HG03045 (cell line): ENCODE measurements around the gene ROR2.
"Not testable (repeated sequence)": the region's sequence is repeated elsewhere in the genome, so short reads cannot be mapped to it uniquely, and the experiment has no call there.

ENCODE experiments used
- ATAC-seq: cut with Tn5 transposase; IDR thresholded peaks from one replicate; pipeline ENCODE4 v1.9.1; 2021; ENCODE audit warnings: mild to moderate bottlenecking, moderate library complexity; ENCODE audit not compliant: unreplicated experiment

Gene ROR2

DNA sequence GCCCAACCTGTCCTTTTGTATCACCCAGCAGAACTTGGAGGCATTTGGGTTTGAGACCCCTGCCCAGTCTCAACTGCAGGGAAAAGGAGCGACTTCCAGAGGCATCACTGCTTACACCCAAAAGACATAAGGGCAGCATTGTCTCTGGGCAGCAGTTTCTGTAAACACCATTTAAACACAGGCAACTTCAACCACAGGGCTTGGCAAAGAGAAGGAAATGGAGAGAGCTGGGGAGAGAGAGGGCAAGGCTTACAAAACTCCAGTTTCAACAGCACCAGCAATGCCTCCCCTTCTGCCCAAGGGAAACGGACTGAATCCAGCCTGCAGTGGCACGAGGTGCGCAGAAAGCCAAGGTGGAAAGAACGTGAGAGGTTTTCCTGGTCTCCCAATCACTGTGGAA is 147.6 kb downstream of the ROR2 start:
- no peak for ATAC-seq

DNA sequence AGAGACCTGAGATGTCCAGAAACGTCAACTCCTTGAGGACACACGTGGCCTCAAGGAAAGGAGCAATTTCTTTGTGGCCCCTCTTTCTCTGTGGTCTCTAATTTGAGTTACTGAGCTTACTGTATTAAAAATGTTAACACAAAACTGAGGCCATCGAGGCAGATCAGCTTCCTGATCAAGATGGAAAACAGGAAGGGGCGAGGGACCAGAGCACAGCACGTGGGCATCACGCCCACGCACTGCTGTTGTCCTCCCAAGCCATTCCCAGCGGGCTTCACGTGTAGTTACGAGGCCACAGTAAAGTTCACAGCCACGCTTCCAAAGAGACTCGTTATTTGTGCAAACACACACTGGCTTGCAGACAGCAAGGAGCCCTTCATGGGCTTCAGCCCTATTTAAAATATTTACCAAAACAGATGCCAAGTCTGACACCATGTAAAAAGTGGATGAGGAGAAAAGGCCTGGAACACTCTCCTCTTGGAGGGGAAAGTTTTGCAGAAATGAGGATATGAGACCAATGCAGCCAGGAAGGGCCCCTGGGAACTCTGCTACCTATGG is 149.5 kb downstream of the ROR2 start:
- no peak for ATAC-seq

DNA sequence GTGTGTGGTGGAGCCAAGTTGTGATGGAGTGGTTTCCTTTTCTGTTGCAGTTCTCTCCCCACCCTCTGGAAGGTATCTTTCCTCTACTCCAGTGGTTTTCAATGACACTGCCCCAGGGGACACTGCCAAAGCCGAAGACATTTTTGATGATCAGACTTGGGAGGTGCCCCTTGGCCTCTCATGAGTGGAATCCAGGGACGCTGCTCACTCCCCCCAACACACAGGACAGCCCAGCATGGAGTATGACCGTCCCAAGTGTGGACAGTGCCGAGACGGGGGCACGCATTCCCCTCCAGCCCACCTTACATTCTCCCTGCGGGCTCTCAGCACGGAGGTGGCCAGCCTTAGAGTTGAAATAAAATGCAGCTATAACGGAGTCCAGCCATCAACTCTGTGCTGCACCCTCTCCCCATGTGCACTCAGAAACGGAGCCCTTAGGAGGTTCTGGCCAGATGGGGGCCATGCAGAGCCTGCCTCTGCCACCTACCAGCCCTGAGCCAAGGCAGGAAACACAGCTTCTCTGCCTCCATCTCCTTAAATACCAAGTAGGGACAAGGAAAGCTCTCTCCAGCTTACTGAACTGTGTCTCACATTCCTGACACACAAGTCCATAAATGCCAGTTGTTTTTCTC is 150.8 kb downstream of the ROR2 start:
- no peak for ATAC-seq

DNA sequence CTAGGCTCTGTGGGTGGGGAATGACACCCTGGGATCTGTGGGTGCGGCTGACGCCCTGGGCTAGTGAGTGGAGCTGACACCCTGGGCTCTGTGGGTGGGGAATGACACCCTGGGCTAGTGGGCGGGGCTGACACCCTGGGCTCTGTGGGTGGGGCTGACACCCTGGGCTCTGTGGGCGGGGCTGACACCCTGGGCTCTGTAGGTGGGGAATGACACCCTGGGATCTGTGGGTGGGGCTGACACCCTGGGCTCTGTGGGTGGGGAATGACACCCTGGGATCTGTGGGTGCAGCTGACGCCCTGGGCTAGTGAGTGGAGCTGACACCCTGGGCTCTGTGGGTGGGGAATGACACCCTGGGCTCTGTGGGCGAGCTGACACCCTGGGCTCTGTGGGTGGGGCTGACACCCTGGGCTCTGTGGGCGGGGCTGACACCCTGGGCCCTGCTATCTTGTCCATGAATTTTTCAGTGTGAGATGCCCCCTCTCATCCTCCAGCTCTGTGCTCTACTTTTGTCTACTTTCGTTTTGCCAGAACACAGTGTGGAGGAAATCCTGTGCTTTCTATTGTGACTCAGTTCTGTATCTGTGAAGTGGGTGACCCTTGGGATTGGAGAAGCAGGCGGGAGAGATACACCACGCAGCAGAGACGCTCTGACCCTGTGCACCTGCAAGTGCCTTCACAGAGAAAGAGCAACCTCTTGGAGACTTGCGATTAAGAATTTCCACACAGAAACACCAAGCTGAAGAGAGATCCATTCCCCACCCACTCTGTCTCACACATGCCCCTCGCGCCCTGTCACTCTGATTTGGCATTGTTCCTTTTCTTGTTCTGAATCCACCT is 151.5 kb downstream of the ROR2 start:
- ATAC-seq, result not testable (repeated sequence)

DNA sequence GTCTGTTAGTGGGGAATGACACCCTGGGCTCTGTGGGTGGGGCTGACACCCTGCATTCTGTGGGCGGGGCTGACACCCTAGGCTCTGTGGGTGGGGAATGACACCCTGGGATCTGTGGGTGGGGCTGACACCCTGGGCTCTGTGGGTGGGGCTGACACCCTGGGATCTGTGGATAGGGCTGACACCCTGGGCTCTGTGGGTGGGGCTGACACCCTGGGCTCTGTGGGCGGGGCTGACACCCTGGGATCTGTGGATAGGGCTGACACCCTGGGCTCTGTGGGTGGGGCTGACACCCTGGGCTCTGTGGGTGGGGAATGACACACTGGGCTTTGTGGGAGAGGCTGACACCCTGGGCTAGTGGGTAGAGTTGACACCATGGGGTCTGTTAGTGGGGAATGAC is 152.5 kb downstream of the ROR2 start:
- not testable (repeated sequence) for ATAC-seq

DNA sequence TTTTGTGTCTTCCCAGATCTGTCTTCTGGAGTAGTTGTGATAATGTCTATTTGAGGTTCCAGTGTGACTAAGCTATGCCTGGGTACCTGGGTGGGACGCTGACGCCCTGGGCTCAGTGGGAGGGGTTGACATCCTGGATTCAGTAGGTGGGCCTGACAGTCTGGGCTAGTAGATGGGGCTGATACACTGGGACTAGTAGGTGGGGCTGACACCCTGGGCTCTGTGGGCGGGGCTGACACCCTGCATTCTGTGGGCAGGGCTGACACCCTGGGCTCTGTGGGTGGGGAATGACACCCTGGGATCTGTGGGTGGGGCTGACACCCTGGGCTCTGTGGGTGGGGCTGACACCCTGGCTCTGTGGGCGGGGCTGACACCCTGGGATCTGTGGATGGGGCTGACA is 153.5 kb downstream of the ROR2 start:
- not testable (repeated sequence) for ATAC-seq

DNA sequence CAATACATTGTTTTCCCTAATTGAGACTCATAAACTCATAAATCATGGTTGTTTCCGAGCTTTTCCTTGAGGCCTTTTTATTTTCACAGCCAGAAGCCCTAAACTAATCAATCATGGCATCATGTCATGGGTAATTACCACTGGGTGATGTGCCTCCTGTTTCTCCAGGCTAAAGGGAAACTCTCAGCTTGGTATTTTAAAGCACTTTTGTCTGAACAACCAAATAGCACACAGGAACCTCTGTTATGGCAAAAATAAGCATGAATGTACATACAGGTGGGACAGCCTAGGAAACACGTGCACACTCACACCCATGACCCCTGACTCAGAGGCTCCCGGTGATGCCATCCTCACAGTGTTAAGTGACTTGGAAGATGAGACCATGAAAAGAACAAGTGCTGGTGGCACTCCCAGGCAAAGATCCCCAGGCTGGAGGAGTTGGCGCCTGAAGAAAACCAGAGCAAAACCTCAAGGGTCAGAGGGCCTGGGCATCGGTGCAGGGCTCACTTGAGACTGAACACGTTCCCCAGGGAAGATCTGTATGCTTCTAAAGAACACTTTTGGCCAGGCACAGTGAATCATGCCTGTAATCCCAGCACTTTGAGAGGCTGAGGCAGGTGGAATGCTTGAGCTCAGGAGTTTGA is 154.3 kb downstream of the ROR2 start:
- ATAC-seq, result no peak

DNA sequence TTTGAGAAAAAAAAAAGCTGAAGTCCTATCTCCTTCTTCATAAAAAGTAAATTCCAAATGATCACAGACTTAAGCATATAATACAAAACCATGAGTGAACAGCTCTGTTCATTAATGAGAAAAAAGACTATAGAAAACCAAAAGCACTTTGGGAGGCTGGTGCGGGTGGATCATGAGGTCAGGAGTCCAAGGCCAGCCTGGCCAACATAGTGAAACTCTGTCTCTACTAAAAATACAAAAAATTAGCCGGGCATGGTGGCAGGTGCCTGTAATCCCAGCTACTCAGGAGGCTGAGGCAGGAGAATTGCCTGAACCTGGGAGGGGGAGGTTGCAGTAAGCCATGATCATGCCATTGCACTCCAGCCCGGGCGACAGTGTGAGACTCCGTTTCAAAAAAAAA is 156.7 kb downstream of the ROR2 start:
- not testable (repeated sequence) for ATAC-seq

DNA sequence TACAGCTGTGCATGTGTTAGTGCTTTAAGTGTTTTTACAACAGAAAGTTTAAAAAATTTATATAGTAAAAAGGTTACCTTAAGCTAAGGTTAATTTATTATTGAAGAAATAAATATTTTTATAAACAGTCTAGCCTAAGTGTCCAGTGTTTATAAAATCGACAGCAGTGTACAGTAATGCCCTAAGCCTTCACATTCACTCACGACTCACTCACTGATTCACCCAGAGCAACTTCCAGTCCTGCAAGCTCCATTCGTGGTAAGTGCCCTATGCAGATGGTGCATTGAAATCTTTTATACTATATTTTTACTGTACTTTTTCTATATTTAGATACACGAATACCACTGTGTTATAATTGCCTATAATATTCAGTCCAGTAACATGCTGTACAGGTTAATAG is 159.1 kb downstream of the ROR2 start:
- ATAC-seq, result no peak

DNA sequence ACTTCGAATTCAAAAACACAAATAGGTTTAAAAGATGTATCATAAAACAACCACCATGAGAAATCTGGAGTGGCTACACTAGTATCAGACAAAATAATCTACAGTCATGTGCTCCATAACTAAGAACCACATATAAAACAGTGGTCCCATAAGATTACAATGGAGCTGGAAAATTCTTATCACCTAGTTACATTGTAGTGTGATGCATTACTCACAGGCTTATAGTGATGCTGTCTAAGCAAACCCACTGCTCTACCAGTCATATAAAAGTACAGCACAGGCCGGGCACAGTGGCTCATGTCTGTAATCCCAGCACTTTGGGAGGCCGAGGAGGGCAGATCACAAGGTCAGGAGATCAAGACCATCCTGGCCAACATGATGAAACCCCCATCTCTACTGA is 160.1 kb downstream of the ROR2 start:
- ATAC-seq, result no peak

DNA sequence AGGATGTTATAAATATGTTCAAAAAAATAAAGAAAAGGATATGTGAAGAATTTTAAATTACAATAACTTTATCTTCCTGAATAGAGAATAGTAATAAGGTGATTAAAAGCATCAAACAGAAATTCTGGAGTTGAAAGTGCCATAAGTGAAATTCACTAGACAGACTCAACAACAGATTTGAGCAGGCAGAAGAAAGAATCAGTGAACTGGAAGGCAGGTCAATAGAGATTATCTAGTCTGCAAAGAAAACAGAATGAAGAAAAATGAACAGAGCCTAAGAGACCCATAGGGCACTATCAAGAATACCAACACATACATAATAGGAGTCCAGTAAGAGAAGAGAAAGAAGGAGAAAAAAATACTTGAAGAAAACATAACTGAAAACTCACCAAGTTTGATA is 162.1 kb downstream of the ROR2 start:
- no peak for ATAC-seq

DNA sequence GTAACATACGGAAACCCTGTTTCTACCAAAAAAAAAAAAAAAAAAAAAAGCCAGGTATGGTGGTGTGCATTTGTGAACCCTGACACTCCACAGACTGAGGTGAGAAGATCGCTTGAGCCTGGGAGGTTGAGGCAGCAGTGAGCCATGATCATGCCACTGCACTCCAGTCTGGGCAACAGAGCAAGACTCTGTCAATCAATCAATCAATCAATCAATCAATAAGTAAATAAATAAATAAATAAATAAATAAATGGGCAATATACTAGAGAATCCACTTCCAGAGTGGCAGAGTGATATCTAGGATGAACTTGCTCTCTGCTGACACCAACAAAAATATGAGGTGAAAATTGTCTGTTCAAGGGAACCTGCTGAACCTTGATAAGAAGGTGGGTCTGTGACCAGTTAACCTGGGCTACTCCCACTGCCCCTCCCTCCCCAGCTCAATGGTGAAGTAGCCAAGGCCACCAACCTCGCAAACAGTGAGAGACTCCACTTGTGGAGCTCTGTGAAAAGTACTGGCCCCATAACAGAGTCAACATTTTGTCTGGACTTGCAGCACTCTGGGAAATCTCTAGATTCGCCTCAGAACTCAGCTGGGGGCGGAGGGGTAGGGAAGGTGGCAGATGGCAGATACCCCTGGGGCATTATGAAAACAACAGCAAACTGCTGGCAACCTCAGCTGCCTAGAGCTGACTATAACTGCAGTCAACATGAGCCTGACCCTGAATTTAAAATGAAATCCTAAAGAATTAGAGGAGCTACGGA is 163.7 kb downstream of the ROR2 start:
- no peak for ATAC-seq

DNA sequence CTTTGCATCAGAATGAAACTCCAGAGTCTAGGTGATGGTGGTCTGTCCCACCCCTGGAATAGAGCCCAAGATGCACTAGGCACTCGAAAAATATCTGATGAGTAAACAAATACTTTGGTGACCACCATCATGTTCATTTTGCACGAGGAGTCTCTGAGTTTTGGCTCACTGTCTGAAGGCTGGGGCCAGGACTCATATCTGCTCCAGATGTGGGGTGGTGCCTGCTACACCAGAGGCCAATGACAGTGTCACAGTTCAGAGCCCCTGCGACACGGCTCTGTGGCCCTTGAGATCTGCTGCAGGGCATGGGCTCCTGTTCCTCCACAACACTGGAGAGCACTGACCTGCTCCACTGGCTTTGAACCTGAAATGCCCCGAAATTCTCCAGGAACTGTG is 164.6 kb downstream of the ROR2 start:
- no peak for ATAC-seq

DNA sequence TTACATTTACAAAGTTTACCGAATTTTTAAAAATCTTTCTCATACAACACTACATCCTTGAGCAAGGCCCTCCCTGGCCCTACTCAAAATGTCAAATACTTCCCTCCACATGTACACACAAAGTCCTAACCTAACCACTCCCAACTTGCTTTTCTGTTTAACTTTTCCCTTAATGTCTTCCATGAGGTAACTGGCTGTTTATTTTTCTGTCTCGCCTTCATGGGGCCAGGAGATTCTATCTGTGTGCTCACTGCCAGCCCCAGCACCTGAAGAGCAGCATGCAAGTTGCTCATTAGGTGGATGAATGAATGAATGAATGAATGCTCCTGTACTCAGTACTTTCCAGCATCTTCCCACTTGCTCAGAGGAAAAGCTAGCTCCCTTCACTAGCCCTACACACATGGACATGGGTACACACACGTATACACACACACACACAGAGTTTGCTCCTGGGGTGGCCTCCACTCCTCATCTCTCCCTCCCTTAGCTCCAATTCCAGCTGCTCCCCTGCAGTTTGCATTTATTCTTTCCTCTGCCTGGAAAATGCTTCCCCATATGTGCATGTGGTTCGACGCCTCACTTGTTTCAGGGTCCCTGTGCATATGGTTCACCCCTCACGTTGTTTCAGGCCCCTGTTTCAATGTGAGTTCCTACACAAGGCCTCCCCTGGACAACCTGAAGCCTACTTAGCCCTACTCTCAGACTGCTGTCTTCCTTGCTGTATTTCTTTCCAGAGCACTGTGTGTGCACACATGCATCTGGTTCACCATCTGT is 165.2 kb downstream of the ROR2 start:
- no peak for ATAC-seq

DNA sequence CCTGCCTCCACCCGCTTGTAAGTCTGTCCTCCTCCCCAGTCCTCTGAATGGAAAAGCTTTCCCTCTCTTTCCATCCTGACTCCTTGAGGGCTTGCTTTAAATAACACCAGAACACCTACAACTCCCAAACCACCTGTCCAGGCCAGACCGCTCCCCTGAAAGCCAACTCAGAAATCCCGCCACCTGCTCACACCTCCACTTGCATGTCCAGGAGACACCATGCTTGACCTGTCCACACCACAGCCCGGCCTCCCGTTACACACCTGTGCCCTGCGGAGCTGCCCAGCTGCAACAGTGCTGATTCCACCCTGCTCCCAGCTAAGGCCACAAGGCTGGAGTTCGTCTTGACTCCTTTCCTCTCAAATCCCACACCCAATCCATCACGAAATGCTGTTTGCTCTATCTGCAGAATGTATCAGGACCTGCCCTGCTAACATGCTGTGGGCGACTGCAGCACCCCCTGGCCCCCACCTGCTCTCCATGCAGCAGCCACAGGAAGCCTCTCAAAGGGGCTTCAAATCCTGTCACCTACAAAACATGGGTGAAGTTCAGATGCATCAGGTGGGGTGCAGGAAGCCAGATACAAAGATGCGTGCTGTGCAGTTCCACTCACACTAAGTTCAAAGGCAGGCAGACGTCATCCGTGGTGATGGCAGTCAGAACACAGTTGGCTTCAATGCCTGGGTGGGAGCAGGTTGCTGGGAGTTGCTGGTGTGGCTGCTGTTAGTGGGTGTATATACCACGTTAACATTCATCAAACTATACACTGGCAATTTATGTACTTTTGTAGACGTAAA is 166.0 kb downstream of the ROR2 start:
- no peak for ATAC-seq

DNA sequence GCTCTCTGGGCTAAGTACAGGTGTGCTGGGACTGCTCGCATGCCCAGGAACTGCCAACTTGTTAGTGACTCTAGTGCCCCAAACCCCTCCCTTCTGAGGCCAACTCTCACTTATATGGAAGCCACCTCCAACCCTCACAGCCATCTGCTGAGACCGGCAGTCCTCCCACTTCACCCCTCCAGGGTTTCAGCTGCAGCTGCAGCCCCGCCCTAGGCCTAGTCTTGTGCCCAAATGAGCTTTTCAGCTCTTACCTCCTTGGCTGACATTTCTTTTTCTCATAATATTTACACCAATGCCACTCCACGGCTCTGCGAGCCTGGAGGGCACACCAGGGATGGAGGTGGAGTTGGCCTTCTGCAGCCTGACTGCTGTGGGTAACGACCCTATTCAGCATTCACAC is 166.6 kb downstream of the ROR2 start:
- ATAC-seq, result no peak

DNA sequence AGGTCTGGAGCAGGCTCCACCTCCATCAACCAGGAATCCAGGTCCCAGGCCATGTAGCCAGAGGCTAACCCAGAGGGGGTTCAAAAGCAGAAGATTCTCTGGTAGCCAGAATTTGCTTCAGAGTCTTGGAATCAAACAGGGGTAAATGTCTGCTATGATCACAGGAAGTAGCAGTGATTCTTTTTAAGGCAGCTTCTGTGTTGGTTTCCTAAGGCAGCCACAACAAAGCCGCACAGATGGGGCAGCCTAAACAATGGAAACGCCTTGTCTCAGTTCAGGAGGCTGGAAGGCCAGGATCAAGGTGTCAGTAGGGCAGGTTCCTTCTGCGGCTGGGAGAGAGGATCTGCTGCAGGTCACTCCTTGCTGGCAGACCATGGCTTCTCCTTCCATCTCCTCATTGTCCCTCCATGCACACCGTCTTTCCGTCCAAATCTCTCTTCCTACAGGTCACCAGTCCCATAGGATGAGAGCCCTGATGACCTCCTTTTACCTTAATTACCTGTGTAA is 167.3 kb downstream of the ROR2 start:
- ATAC-seq, result no peak

DNA sequence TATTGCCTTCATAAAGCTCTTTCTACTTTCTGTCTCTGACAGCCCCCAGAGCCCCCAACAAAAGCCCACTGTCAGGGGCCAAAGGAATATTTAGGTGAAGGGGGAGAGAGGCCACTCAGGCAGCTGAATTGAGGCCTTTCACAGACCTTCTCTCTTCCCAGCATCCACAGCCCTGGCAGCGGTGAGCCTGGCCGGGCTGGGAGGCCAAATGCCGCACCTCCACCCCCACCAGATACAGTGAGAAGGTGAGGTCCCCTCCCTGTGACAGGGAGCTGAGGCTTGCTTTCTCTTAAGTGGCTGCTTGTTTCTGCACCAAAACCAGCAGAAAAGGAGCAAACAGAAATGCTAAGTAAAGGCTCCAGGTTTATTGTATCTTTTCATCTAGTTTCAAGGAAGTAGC is 168.1 kb downstream of the ROR2 start:
- no peak for ATAC-seq

DNA sequence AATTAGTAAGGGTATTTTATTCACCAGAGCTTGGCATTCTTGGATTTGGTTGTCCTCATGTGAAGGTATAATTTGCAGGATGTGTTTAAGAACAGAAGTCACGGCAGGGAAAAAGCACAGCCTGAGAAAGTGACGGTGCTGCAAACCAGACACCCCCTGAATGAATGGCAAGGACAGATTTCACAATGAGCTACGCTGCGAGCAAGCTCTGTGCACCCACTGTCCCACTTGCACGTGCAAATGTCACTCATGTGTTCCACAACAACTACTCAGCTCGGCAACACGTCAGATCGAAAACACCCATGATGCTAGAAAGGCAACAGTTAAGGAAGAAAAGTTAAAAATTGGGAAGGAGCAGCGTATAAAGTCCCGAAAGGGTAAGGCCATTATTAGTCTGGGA is 168.9 kb downstream of the ROR2 start:
- no peak for ATAC-seq
